ENCODE measurements around the gene PRKAG1. TPM values are rescaled to one million over a fixed set of nuclear protein-coding genes. Genes with fewer than 3 reads are reported as not detected.

The PRKAG1 gene
- total and polyA plus RNA-seq, 2 donors (not counting 1 experiment from before 2014, with no cell fraction given) = 28.5 to 60.0 TPM

DNA sequence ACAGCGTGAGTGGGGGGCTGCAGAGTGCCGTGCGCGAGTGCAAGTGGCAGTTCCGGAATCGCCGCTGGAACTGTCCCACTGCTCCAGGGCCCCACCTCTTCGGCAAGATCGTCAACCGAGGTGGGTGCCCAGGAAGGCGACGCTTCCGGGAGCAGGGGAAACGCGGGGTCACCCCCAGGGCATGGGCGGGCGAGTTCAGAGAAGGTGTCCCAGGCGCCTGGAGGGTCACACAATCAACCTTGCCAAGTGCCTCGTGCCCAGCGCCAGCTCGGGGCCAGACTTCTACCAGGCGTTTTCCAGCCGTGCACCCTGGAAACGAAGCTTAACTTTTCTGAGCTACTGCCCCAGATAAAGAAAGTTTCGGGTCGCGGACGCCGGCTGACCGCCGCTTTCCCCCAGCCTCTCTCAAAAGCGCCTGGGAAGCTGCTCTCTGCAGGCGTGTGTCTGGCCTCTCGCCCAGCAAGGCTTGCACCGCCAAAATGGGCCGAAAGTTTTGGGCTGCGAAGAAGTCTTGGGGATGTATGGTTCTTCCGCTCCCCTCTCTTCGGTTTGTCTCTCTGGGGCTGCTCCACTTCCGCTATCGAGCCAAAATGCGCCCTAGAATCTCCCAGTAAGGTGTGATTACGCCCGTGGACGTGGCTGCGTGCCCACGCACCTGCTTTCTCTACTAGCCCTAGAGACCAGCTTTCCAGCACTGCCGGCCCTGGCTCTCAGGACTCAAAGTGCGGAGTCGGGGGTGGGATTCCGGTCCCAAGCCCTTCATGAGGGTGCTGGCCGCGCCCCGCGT is 38.8 kb downstream of the PRKAG1 start:
- H3K4me3 ChIP-seq (ENCODE audit: control extremely low read depth in 1 of 5, extremely low read depth in 1 of 5, insufficient read depth in 1 of 5, low read depth in 2 of 5, low read length in 4 of 5) = peak overlapping the region; percentile 52 to 86 (median 63)
- H4K20me1 ChIP-seq (ENCODE audit: control insufficient read depth, insufficient read depth, low read length, poor library complexity, severe bottlenecking) = no peaks in the 10 kb centered on the region
- Mint-ChIP-seq H3K27me3 (peaks cover 56% of the 10 kb centered on the region), H3K4me1 (peaks cover 54% of the 10 kb centered on the region), H3K4me3 (peak overlapping the region; percentile 93), H3K27ac (peak overlapping the region; percentile 50), H3K9me3 (ENCODE audit: insufficient read depth) (no peaks in the 10 kb centered on the region)
- H3K79me2 ChIP-seq (ENCODE audit: control insufficient read depth, insufficient read depth, low read length) = no peaks in the 10 kb centered on the region
- CTCF ChIA-PET = interaction anchor here (0.6 to 9.0 kb wide), 18 partner anchors 9 to 127 kb away, joined by 3 to 71 read pairs (median 7); partner anchors contain the start of genes ARF3, DDX23, FKBP11 and RND1
- H2AFZ ChIP-seq (ENCODE audit: insufficient read depth, low read depth, low read length, poor library complexity, severe bottlenecking) = peak overlapping the region; percentile 86
- POLR2A ChIA-PET = interaction anchor here (1.1 to 2.8 kb wide), 3 partner anchors 10 to 17 kb away, joined by 4 to 12 read pairs (median 9); no protein-coding TSS in a partner anchor
- TF ChIP-seq, protein P1, sequence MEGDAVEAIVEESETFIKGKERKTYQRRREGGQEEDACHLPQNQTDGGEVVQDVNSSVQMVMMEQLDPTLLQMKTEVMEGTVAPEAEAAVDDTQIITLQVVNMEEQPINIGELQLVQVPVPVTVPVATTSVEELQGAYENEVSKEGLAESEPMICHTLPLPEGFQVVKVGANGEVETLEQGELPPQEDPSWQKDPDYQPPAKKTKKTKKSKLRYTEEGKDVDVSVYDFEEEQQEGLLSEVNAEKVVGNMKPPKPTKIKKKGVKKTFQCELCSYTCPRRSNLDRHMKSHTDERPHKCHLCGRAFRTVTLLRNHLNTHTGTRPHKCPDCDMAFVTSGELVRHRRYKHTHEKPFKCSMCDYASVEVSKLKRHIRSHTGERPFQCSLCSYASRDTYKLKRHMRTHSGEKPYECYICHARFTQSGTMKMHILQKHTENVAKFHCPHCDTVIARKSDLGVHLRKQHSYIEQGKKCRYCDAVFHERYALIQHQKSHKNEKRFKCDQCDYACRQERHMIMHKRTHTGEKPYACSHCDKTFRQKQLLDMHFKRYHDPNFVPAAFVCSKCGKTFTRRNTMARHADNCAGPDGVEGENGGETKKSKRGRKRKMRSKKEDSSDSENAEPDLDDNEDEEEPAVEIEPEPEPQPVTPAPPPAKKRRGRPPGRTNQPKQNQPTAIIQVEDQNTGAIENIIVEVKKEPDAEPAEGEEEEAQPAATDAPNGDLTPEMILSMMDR (IDR thresholded peaks at IDR 0.05) = no peak
- no peak for TF ChIP-seq EZH2 (IDR thresholded peaks at IDR 0.05; ENCODE audit: borderline replicate concordance, insufficient read depth, low read depth, low read length, poor library complexity, severe bottlenecking)
- peaks cover 2 to 68% (median 36%) of the 10 kb centered on the region in 4 experiments for H3K27me3 ChIP-seq (replicated peaks in 1 of 4; ENCODE audit: control extremely low read depth in 1 of 4, control insufficient read depth in 3 of 4, insufficient read depth in 4 of 4, low read length in 3 of 4)
- H3K9me3 ChIP-seq (ENCODE audit: control extremely low read depth in 1 of 3, control insufficient read depth in 2 of 3, insufficient read depth in 1 of 3, low read length in 2 of 3) = peaks cover 0 to 25% (median 0%) of the 10 kb centered on the region in 3 donors
- peak overlapping the region; percentile 99 for H3K4me2 ChIP-seq (replicated peaks; ENCODE audit: low read depth, low read length, poor library complexity, severe bottlenecking)
- H3K27ac ChIP-seq (ENCODE audit: low read length in 2 of 2) = no peak overlapping the region
- peak overlapping the region; percentile 76 for H3K9ac ChIP-seq (ENCODE audit: low read length)
- peaks cover 44 to 50% of the 10 kb centered on the region in 2 donors for H3K4me1 ChIP-seq (ENCODE audit: control insufficient read depth in 2 of 2, insufficient read depth in 2 of 2, low read length in 2 of 2)
- H3K36me3 ChIP-seq (replicated peaks in 1 of 2; ENCODE audit: control extremely low read depth in 1 of 2, control insufficient read depth in 1 of 2, extremely low read depth in 1 of 2, insufficient read depth in 2 of 2, low read length in 1 of 2) = no peaks in the 10 kb centered on the region
- DNase-seq (peak; percentile 75), ATAC-seq (ENCODE audit: low read depth) (peak; percentile 31)
- intact Hi-C loops (cut with micrococcal nuclease) = loop anchor here (2.0 kb wide), 3 partner anchors 15 to 127 kb away; partner anchors contain the start of genes ARF3 and DDX23
- 1% methylated on average over 54 of the region's 55 CpGs for WGBS (ENCODE audit: insufficient coverage)

Data from B cell (primary cell).